Upper lobe of left lung (tissue), 4 donors: ENCODE results near the gene NET1.

Experiments used
- EP300 ChIP-seq, 4 donors: sonication (generic); formaldehyde crosslinking; IDR thresholded peaks; one replicate each; pipeline ENCODE4 v1.5.1; 2017; ENCODE audit warnings: antibody characterized with exemption in 4 of 4, control low read depth in 2 of 4
- POLR2A ChIP-seq, 4 donors: fragments of 450-650 bp; IDR thresholded peaks; one replicate each; pipeline ENCODE4 v1.5.1; 2016 to 2017; ENCODE audit warnings: antibody characterized with exemption in 4 of 4, mild to moderate bottlenecking in 2 of 4
- TF ChIP-seq, protein P1 (sequence below), 6 experiments: fragments of 450-650 bp in 4 of 6; fragments of 200-600 bp in 2 of 6; sonication (generic) in 2 of 6; IDR thresholded peaks; one replicate each; pipeline ENCODE4 v1.5.1; 2016 to 2019; ENCODE audit warnings: antibody characterized with exemption in 6 of 6

DNA sequence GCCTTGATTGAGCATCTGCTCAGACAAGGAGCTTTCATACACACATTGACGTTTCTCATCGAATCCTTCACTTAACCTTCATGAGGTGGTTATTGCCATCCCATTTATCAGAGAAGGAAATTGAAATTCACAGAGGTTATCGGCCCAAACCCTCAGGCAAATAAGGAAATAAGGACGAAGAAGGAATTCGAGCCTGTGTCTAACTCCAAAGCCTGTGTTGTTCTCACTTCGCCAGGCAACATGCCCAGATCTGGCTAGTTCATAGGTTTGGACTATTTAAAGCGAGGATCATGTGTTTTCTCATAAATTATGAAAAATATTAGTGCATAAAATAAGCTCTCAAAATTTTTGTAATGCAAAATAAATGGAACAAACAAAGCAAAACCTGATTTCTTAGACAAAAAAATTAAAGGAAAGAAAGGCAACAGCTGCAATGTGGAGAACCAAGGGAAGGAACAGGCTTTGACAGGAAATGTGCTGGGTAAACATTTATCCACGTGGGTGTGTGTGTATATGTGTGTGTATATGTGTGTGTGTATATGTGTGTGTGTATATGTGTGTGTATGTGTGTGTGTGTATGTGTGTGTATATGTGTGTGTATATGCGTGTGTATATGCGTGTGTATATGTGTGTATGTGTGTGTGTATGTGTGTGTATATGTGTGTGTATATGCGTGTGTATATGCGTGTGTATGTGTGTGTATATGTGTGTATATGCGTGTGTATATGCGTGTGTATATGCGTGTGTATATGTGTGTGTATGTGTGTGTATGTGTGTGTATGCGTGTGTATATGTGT, 42.8 kb upstream of the NET1 start:
- TF ChIP-seq, protein P1, sequence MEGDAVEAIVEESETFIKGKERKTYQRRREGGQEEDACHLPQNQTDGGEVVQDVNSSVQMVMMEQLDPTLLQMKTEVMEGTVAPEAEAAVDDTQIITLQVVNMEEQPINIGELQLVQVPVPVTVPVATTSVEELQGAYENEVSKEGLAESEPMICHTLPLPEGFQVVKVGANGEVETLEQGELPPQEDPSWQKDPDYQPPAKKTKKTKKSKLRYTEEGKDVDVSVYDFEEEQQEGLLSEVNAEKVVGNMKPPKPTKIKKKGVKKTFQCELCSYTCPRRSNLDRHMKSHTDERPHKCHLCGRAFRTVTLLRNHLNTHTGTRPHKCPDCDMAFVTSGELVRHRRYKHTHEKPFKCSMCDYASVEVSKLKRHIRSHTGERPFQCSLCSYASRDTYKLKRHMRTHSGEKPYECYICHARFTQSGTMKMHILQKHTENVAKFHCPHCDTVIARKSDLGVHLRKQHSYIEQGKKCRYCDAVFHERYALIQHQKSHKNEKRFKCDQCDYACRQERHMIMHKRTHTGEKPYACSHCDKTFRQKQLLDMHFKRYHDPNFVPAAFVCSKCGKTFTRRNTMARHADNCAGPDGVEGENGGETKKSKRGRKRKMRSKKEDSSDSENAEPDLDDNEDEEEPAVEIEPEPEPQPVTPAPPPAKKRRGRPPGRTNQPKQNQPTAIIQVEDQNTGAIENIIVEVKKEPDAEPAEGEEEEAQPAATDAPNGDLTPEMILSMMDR (IDR thresholded peaks at IDR 0.05): no peak
- TF ChIP-seq EP300 (IDR thresholded peaks at IDR 0.05) (no peak), POLR2A (IDR thresholded peaks at IDR 0.05) (no peak)
